ENCODE results near the gene TAF15. TPM values are rescaled to one million over a fixed set of nuclear protein-coding genes. Genes with fewer than 3 reads are reported as not detected.

Gene TAF15
- total and polyA plus RNA-seq, 3 donors from 2014 or later, result 133 to 185 (median 160) TPM

DNA sequence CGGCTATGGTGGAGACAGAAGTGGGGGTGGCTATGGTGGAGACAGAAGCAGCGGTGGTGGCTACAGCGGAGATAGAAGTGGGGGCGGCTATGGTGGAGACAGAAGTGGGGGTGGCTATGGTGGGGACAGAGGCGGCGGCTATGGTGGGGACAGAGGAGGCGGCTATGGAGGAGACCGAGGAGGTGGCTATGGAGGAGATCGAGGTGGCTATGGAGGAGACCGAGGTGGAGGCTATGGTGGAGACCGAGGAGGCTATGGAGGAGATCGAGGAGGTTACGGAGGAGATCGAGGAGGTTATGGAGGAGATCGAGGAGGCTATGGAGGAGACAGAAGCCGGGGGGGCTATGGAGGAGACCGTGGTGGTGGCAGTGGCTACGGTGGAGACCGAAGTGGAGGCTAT lies 35.3 kb downstream of the TAF15 start:
- Histone ChIP-seq H3K27me3 (no peaks in the 10 kb centered on the region), H3K4me1 (no peaks in the 10 kb centered on the region), H3K36me3 (ENCODE audit: low read depth, missing control alignments) (no peaks in the 10 kb centered on the region), H3K9me3 (no peaks in the 10 kb centered on the region), H3K27ac (no peak overlapping the region), H3K4me3 (no peak overlapping the region)
- TF ChIP-seq, protein P1, sequence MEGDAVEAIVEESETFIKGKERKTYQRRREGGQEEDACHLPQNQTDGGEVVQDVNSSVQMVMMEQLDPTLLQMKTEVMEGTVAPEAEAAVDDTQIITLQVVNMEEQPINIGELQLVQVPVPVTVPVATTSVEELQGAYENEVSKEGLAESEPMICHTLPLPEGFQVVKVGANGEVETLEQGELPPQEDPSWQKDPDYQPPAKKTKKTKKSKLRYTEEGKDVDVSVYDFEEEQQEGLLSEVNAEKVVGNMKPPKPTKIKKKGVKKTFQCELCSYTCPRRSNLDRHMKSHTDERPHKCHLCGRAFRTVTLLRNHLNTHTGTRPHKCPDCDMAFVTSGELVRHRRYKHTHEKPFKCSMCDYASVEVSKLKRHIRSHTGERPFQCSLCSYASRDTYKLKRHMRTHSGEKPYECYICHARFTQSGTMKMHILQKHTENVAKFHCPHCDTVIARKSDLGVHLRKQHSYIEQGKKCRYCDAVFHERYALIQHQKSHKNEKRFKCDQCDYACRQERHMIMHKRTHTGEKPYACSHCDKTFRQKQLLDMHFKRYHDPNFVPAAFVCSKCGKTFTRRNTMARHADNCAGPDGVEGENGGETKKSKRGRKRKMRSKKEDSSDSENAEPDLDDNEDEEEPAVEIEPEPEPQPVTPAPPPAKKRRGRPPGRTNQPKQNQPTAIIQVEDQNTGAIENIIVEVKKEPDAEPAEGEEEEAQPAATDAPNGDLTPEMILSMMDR (IDR thresholded peaks at IDR 0.05), result no peak
- TF ChIP-seq POLR2A (IDR thresholded peaks at IDR 0.05), result no peak
- 92 to 94% methylated on average over 19 of the region's 19 CpGs for WGBS, 2 donors
- DNase-seq, result no peak
- intact Hi-C loops (cut with DNase I; ENCODE audit: low total_unique reads), result no loop called here

DNA sequence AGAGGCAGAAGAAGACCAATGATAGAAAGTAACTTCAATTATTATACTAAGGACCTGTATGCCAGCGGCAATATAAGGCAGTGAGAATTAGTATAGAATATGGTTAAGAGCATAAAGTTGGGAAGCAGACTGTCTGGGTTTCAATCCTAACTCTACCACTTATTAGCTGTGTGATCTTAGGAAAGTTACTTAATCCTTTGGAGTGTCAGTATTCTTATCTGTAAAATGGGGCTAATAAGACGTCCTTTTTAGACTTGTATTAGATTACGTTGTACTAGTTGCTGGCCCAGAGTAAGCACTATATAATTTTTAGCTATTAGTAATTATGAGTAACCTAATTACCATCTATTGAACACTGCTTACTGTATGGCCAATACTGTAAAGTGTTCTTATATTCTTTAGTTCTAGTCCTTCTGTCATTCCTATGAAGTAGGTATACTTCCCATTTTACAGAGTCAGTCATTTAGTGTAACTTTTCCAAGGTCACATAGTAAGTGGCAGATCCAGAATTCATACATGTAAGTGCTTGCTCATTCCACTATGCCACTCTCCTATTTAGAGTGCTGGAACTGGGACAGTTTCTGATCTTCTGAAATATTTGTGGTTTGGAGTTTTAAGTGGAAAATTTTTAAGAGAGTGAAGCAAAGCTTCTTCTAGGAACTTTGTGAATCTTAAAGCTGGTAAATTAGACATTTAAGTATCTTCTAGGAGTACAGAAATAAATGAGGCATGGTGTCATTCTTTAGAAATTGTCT lies 36.9 kb downstream of the TAF15 start:
- Histone ChIP-seq H3K9me3 (no peaks in the 10 kb centered on the region), H3K27ac (no peak overlapping the region), H3K4me1 (no peaks in the 10 kb centered on the region), H3K27me3 (no peaks in the 10 kb centered on the region), H3K4me3 (no peak overlapping the region), H3K36me3 (ENCODE audit: low read depth, missing control alignments) (no peaks in the 10 kb centered on the region)
- TF ChIP-seq POLR2A (IDR thresholded peaks at IDR 0.05), result no peak
- TF ChIP-seq, protein P1 (IDR thresholded peaks at IDR 0.05), result no peak
- intact Hi-C loops (cut with DNase I; ENCODE audit: low total_unique reads), result no loop called here
- no peak for DNase-seq
- WGBS, 2 donors, result 67 to 75% methylated on average over 3 of the region's 3 CpGs

DNA sequence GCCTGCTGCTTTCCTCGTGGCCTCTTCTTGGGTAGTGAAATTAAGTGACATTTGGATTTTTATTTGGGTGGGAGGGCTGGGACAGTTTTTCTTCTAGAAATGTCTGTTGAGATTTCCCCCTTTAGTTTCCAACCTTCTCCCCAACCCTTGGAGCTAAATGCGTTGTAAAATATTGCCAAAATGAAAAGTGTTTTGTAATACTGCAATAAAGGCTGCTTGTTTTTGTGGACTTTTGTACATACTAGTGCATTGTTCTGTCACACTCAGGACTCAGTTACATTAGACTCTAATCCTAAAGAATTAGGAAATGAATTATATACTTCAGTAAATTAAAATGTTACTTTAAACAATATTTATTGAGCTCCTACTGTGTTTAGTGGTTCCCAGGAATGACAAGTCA lies 37.7 kb downstream of the TAF15 start:
- intact Hi-C loops (cut with DNase I; ENCODE audit: low total_unique reads), result no loop called here
- TF ChIP-seq, protein P1 (IDR thresholded peaks at IDR 0.05), result no peak
- no peak for TF ChIP-seq POLR2A (IDR thresholded peaks at IDR 0.05)
- 68 to 76% methylated on average over 2 of the region's 2 CpGs for WGBS, 2 donors
- H3K4me1 ChIP-seq, result no peaks in the 10 kb centered on the region
- no peaks in the 10 kb centered on the region for H3K27me3 ChIP-seq
- H3K27ac ChIP-seq, result no peak overlapping the region
- no peaks in the 10 kb centered on the region for H3K9me3 ChIP-seq
- no peaks in the 10 kb centered on the region for H3K36me3 ChIP-seq (ENCODE audit: low read depth, missing control alignments)
- H3K4me3 ChIP-seq, result no peak overlapping the region
- DNase-seq, result no peak

DNA sequence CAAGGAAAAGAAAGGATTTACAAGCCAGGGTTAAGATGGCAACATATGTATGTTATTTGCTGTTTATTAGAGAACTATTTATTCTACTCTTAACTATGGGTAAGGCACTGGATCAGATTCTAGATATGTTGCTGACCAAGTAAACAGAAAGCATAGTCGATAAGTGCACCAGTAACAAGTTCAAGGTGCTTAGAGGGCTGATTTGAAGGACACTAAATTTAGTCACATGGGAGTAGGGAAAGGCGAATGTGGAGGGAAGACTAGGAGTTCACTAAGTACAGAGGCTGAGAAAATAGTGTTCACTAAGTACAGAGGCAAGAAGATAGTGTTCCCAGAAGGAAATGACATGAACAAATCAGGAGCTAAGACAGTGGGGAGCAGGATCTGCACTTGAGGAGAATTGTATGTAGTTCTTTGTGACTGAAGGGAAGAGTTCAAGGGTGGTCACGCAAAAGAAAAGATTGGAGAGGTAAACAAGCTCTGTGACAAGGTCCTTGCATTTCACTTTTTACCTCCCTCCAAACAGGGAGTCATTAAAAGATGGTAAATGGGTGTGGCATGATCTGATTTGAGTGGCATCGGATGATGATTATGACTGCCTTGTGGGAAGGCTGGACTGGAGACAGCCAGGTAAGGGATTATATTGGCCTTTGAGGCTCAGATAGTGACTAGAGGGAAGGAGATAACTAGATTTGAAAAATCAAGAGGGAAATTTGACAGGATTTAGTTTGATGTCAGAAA lies 38.5 kb downstream of the TAF15 start:
- TF ChIP-seq, protein P1 (IDR thresholded peaks at IDR 0.05), result no peak
- no peak for TF ChIP-seq POLR2A (IDR thresholded peaks at IDR 0.05)
- H3K36me3 ChIP-seq (ENCODE audit: low read depth, missing control alignments), result no peaks in the 10 kb centered on the region
- DNase-seq, result no peak
- no peak overlapping the region for H3K27ac ChIP-seq
- H3K4me1 ChIP-seq, result no peaks in the 10 kb centered on the region
- WGBS, 2 donors, result 56 to 60% methylated on average over 4 of the region's 4 CpGs
- intact Hi-C loops (cut with DNase I; ENCODE audit: low total_unique reads), result no loop called here
- no peak overlapping the region for H3K4me3 ChIP-seq
- no peaks in the 10 kb centered on the region for H3K9me3 ChIP-seq
- H3K27me3 ChIP-seq, result no peaks in the 10 kb centered on the region

Measured in testis (tissue), 3 donors.